Gastroesophageal sphincter (tissue), 4 donors: ENCODE results near the gene KCNN2. TPM values are rescaled to one million over a fixed set of nuclear protein-coding genes. Genes with fewer than 3 reads are reported as not detected.

Experiments
- ATAC-seq: fragments of 150-250 bp; one replicate; pipeline ENCODE4 v1.9.1; 2016; ENCODE audit warnings: mild to moderate bottlenecking, moderate library complexity
- H3K27ac ChIP-seq, 4 donors: fragments of 200-600 bp; sonication (generic) in 3 of 4; 1 replicate in 3 of 4; 2 replicates in 1 of 4; pipeline ENCODE4 v1.5.1; 2016 to 2019
- H3K27me3 ChIP-seq: fragments of 200-600 bp; sonication (generic); one replicate; pipeline ENCODE4 v1.5.1; 2019
- H3K36me3 ChIP-seq, 2 donors: fragments of 200-600 bp; sonication (generic); one replicate each; pipeline ENCODE4 v1.5.1; 2019; ENCODE audit warnings: control low read depth in 1 of 2
- H3K4me1 ChIP-seq, 3 donors: fragments of 200-600 bp; sonication (generic); 1 replicate in 2 of 3; 2 replicates in 1 of 3; pipeline ENCODE4 v1.5.1; 2016 to 2019; ENCODE audit warnings: control low read depth in 2 of 3
- H3K4me3 ChIP-seq, 2 donors: fragments of 200-600 bp; sonication (generic); one replicate each; pipeline ENCODE4 v1.5.1; 2019; ENCODE audit warnings: mild to moderate bottlenecking in 1 of 2, moderate library complexity in 1 of 2
- H3K9me3 ChIP-seq, 3 donors: fragments of 200-600 bp; sonication (generic); one replicate each; pipeline ENCODE4 v1.5.1; 2017 to 2019; ENCODE audit warnings: control low read depth in 2 of 3
- EP300 ChIP-seq: sonication (generic); formaldehyde crosslinking; IDR thresholded peaks from one replicate; pipeline ENCODE4 v1.6.1; 2017; ENCODE audit warnings: antibody characterized with exemption, mild to moderate bottlenecking
- POLR2A ChIP-seq, 2 donors: fragments of 450-650 bp; IDR thresholded peaks; one replicate each; pipeline ENCODE4 v1.6.1; 2017; ENCODE audit warnings: antibody characterized with exemption in 2 of 2, mild to moderate bottlenecking in 2 of 2, moderate library complexity in 1 of 2
- POLR2AphosphoS5 ChIP-seq: sonication (generic); formaldehyde crosslinking; IDR thresholded peaks from one replicate; pipeline ENCODE4 v1.6.1; 2017; ENCODE audit warnings: antibody characterized with exemption
- WGBS, 2 donors: methylation state at CpG; one replicate each; pipeline ENCODE4 v1.1.5; 2018; ENCODE audit warnings: low coverage in 1 of 2; 5-methylcytosine and 5-hydroxymethylcytosine counted together
- total RNA-seq, 4 donors: library from RNA; depleted of rRNA; stranded (reverse); fragments of >200 nt; gene quantifications; one replicate each; pipeline ENCODE4 v1.1.0, GENCODE V29; 2016
- TF ChIP-seq, protein P1 (sequence below), 4 experiments: fragments of 200-600 bp in 2 of 4; fragments of 450-650 bp in 2 of 4; sonication (generic) in 1 of 4; IDR thresholded peaks; one replicate each; pipeline ENCODE4 v1.5.1; 2017 to 2019; ENCODE audit warnings: antibody characterized with exemption in 4 of 4, mild to moderate bottlenecking in 2 of 4, moderate library complexity in 2 of 4

Gene KCNN2
- total RNA-seq, 4 donors from 2014 or later: 2.8 to 7.8 (median 3.5) TPM

DNA sequence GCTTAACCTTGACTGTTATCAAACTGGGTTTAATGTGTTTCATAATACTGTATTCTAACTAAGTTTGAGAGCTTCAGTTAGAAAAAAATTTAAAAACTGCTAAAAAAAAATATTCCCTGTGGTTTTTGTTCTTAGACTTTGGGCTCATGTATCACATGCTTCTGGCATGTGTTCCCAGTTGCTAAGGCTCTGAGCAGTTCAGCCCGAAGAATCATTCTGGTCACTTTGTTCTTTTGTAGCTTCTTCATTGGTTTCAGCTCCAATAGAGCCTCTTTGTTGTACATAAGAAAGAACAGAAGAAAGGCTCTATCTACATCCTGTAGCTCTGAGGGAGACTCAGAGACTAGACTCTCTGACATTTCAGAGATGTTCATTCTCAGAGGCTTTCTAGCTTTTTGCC is 25.6 kb downstream of the KCNN2 start:
- no peak for TF ChIP-seq POLR2AphosphoS5
- TF ChIP-seq, protein P1, sequence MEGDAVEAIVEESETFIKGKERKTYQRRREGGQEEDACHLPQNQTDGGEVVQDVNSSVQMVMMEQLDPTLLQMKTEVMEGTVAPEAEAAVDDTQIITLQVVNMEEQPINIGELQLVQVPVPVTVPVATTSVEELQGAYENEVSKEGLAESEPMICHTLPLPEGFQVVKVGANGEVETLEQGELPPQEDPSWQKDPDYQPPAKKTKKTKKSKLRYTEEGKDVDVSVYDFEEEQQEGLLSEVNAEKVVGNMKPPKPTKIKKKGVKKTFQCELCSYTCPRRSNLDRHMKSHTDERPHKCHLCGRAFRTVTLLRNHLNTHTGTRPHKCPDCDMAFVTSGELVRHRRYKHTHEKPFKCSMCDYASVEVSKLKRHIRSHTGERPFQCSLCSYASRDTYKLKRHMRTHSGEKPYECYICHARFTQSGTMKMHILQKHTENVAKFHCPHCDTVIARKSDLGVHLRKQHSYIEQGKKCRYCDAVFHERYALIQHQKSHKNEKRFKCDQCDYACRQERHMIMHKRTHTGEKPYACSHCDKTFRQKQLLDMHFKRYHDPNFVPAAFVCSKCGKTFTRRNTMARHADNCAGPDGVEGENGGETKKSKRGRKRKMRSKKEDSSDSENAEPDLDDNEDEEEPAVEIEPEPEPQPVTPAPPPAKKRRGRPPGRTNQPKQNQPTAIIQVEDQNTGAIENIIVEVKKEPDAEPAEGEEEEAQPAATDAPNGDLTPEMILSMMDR (IDR thresholded peaks at IDR 0.05): no peak
- TF ChIP-seq EP300: no peak
- TF ChIP-seq POLR2A (IDR thresholded peaks at IDR 0.05): no peak
- no peak for ATAC-seq
- no peaks in the 10 kb centered on the region for H3K36me3 ChIP-seq
- no peak overlapping the region for H3K27ac ChIP-seq
- H3K4me1 ChIP-seq: no peaks in the 10 kb centered on the region
- no peaks in the 10 kb centered on the region for H3K27me3 ChIP-seq
- H3K4me3 ChIP-seq: no peak overlapping the region
- H3K9me3 ChIP-seq: no peaks in the 10 kb centered on the region
- 39 to 75% methylated on average over 1 of the region's 1 CpG for WGBS, 2 donors

DNA sequence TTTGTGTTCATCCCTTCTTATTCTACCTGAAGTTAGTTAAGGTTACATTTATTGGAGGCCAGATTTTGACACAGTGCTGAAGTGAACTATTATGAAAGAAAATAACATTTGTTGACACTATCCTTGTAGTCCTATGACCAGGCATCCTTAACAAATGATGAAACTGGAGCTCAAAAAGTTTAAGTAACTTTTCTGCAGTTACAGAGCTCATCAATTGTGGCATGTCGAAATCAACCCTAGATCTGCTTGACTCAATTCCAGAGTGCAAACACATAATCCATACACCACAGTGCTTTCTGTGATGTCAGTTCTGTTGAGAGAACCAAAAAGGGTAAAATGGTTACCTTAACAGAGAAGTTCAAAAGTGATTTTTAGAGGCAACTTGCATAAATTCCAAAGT is 28.6 kb downstream of the KCNN2 start:
- ATAC-seq: no peak
- WGBS, 2 donors: 88 to 89% methylated on average over 1 of the region's 1 CpG
- TF ChIP-seq POLR2AphosphoS5 (no peak), POLR2A (IDR thresholded peaks at IDR 0.05) (no peak), EP300 (no peak)
- TF ChIP-seq, protein P1 (IDR thresholded peaks at IDR 0.05): no peak

DNA sequence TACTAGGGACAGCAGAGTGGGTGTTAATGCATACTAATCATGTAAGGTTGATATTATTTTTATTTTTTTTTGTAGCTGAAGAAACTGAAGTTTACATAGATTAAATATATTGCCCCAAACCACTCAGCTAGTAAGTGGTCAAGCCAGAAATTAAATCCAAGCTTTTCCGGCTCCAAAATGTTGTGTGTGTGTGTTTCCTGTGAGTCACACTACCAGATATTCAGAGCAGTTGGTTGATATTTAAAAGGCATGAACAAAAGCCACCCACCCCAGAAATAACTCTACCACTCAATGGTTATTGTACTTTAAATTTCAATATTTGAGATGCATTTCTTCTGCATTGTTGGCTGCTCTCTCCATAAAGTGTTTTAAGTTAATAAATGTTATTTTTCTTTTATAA is 29.5 kb downstream of the KCNN2 start:
- no peaks in the 10 kb centered on the region for H3K27me3 ChIP-seq
- TF ChIP-seq EP300 (no peak), POLR2AphosphoS5 (no peak), POLR2A (IDR thresholded peaks at IDR 0.05) (no peak)
- TF ChIP-seq, protein P1 (IDR thresholded peaks at IDR 0.05): no peak
- no peak overlapping the region for H3K27ac ChIP-seq
- H3K9me3 ChIP-seq: no peaks in the 10 kb centered on the region
- ATAC-seq: no peak
- no peak overlapping the region for H3K4me3 ChIP-seq
- H3K4me1 ChIP-seq: no peaks in the 10 kb centered on the region
- H3K36me3 ChIP-seq: no peaks in the 10 kb centered on the region
- 43 to 67% methylated on average over 1 of the region's 1 CpG for WGBS, 2 donors

More for the DNA sequence above, 28.6 kb downstream of the KCNN2 start:
- Histone ChIP-seq H3K27ac (no peak overlapping the region), H3K9me3 (no peaks in the 10 kb centered on the region), H3K4me1 (no peaks in the 10 kb centered on the region), H3K4me3 (no peak overlapping the region), H3K27me3 (no peaks in the 10 kb centered on the region), H3K36me3 (no peaks in the 10 kb centered on the region)

DNA sequence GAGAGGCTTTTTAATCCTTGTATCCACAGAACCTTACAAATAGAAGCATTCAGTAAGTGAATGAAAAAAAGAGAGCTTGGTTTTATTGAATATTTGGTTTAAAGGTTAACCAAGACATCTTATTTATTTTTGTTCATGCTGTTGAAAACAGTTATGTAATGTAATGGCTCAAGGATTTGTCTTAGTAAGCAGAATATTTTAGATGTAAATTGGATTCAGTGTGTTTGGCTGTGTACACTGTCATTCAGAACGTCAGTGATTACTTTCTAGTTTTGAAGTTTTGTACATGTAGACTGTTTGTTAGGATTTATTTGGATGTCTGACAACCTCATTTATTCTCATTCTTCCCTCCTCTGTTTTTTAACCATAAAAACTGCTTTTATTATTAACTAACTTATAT is 31.3 kb downstream of the KCNN2 start:
- Histone ChIP-seq H3K36me3 (no peaks in the 10 kb centered on the region), H3K4me1 (no peaks in the 10 kb centered on the region), H3K4me3 (no peak overlapping the region), H3K27me3 (no peaks in the 10 kb centered on the region), H3K9me3 (no peaks in the 10 kb centered on the region), H3K27ac (no peak overlapping the region)
- WGBS, 2 donors: 33 to 50% methylated on average over 1 of the region's 1 CpG
- no peak for TF ChIP-seq POLR2AphosphoS5
- TF ChIP-seq, protein P1 (IDR thresholded peaks at IDR 0.05): no peak
- no peak for TF ChIP-seq POLR2A (IDR thresholded peaks at IDR 0.05)
- no peak for TF ChIP-seq EP300
- ATAC-seq: no peak

DNA sequence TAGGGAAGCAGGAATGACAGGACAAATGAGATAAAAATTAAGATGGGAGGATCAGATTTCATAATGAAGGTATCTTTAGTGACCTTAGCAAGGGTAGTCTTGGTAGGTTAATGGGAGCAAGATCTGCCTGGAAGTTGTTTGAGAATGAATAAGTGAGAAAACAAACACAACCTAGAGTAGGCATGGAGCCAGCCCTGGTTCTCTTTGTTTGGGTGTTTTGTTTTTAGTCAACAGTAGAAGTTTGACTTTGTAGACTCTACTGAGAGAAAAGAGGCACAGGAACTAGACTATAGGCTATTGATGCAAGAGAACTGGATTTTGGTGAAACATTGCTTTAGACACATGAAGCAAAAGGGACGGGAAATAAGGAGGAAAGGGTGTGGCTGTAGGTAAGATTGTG is 40.3 kb downstream of the KCNN2 start:
- no peak overlapping the region for H3K4me3 ChIP-seq
- H3K9me3 ChIP-seq: no peaks in the 10 kb centered on the region
- TF ChIP-seq, protein P1 (IDR thresholded peaks at IDR 0.05): no peak
- no peak for TF ChIP-seq POLR2A (IDR thresholded peaks at IDR 0.05)
- TF ChIP-seq POLR2AphosphoS5: no peak
- no peak for TF ChIP-seq EP300
- WGBS, 2 donors: 70 to 86% methylated on average over 1 of the region's 1 CpG
- no peak for ATAC-seq
- no peak overlapping the region for H3K27ac ChIP-seq
- no peaks in the 10 kb centered on the region for H3K4me1 ChIP-seq
- H3K27me3 ChIP-seq: no peaks in the 10 kb centered on the region
- no peaks in the 10 kb centered on the region for H3K36me3 ChIP-seq
